ENCODE results near the gene CA14. TPM values are rescaled to one million over a fixed set of nuclear protein-coding genes. Genes with fewer than 3 reads are reported as not detected.
A peak's percentile ranks its signal among the peaks of the same experiment; 100 is the strongest.

Gene CA14
- total and polyA plus RNA-seq, 9 of the 15 experiments (the other 6 are each of a cell fraction or from before 2014, with no cell fraction given): 0.13 to 0.57 (median 0.26) TPM; not detected in 1

- TF ChIP-seq THRB (CRISPR knock-in tag; conservative IDR thresholded peaks at IDR 0.05): no peak
- peak; percentile 26; the same call in 1 of the 2 replicates for TF ChIP-seq CREM (IDR thresholded peaks at IDR 0.05; ENCODE audit: low read depth)
- no peak for TF ChIP-seq ZNF197 (CRISPR knock-in tag; IDR thresholded peaks at IDR 0.05; ENCODE audit: low read depth)
Measured at GRCh38 chr1:150281221-150281757, 23.7 kb downstream of the CA14 start (continued).

- no peaks in the 10 kb centered on the region for H4K20me1 ChIP-seq (replicated peaks; ENCODE audit: control insufficient read depth, insufficient read depth, low read length)
- no peak within 1 kb of the TSS for H3K4me3 ChIP-seq
- BruUV-seq (replicated peaks): no TSS peak
- peak within 1 kb of the TSS; percentile 29; the same call in 1 of the 2 replicates for H3K4me2 ChIP-seq (ENCODE audit: insufficient read depth, low read length)
- H3K9me3 ChIP-seq (replicated peaks; ENCODE audit: control insufficient read depth, insufficient read depth, low read depth, low read length): no peaks in the 10 kb centered on the region
- FAIRE-seq (no peak), DNase-seq (ENCODE audit: extremely low read depth in 1 of 4, low spot score in 3 of 4) (peak in 2 of 4 experiments; percentile 36 to 52), ATAC-seq (peak; percentile 60)
- in situ Hi-C loops (cut with MboI) (no loop called here), intact Hi-C loops (cut with micrococcal nuclease) (loop anchor here (1.0 kb wide), 1 partner anchor 27 kb away; no protein-coding TSS in a partner anchor)
- no peaks in the 10 kb centered on the region for H3K27me3 ChIP-seq (ENCODE audit: control insufficient read depth in 2 of 2, insufficient read depth in 2 of 2, low read length in 2 of 2)
- H3K9me1 ChIP-seq (ENCODE audit: control insufficient read depth, insufficient read depth, low read length): no peaks in the 10 kb centered on the region
- POLR2A ChIA-PET: interaction anchor here (1.0 kb wide), 1 partner anchor 10 kb away, joined by 3 read pairs; the partner anchor contains the start of gene C1orf54
- H3K79me2 ChIP-seq (ENCODE audit: control insufficient read depth, insufficient read depth, low read length): no peaks in the 10 kb centered on the region
- H2AFZ ChIP-seq (ENCODE audit: low read depth, low read length): peak within 1 kb of the TSS; percentile 88
- H3K27ac ChIP-seq (ENCODE audit: extremely low read depth, low read depth, low read length): peak within 1 kb of the TSS; percentile 39; the same call in 2 of the 3 replicates
- CTCF ChIA-PET (ENCODE audit: low intra/inter-chr PET ratio): interaction anchor here (0.6 to 4.0 kb wide), 2 partner anchors 26 to 34 kb away, joined by 4 to 43 read pairs; no protein-coding TSS in a partner anchor
- H3K4me1 ChIP-seq (replicated peaks in 1 of 2; ENCODE audit: control insufficient read depth in 2 of 2, insufficient read depth in 2 of 2, low read length in 2 of 2): peaks cover 0 to 14% of the 10 kb centered on the region in 2 experiments; a peak in 3 of 5 replicates
- H3K36me3 ChIP-seq (ENCODE audit: control insufficient read depth, insufficient read depth, low read length): no peaks in the 10 kb centered on the region
- H3K9ac ChIP-seq (ENCODE audit: insufficient read depth in 1 of 2, low read depth in 2 of 2, low read length in 2 of 2): no peak within 1 kb of the TSS; a peak in 2 of 4 replicates
- 72% methylated on average over 34 of the region's 46 CpGs for WGBS (ENCODE audit: insufficient coverage, low coverage, missing lambda C conversion rate)
- peak in 1 of 2 experiments; percentile 57 for TF ChIP-seq E2F6 (IDR thresholded peaks at IDR 0.05; ENCODE audit: borderline replicate concordance in 1 of 2, extremely low read depth in 1 of 2, insufficient read depth in 1 of 2, insufficient read length in 1 of 2, low read depth in 1 of 2, low read length in 1 of 2, poor library complexity in 1 of 2, severe bottlenecking in 1 of 2)
Measured at GRCh38 chr1:150281758-150282557, 24.4 kb downstream of the CA14 start, which contains the start of gene CIART. TSS of gene CIART (plus strand) at chr1:150282554. CDS start at chr1:150283268, 714 bp downstream.

Data from K562 (cell line).